ENCODE measurements around the gene TSKU.

Gene TSKU

DNA sequence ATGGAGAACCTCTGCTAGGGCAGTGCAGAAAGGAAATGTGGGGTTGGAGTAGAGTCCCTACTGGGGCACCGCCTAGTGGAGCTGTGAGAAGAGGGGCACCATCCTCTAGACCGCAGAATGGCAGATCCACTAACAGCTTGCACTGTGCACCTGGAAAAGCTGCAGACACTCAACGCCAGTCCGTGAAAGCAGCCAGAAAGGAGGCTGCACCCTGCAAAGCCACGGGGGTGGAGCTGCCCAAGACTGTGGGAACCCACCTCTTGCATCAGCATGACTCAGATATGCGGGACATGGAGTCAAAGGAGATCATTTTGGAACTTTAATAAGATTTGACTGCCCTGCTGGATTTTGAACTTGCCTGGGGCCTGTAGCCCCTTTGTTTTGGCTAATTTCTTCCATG lies 8.7 kb downstream of the TSKU start:
- no peak for TF ChIP-seq ZFX (IDR thresholded peaks at IDR 0.05)
- TF ChIP-seq, protein P1, sequence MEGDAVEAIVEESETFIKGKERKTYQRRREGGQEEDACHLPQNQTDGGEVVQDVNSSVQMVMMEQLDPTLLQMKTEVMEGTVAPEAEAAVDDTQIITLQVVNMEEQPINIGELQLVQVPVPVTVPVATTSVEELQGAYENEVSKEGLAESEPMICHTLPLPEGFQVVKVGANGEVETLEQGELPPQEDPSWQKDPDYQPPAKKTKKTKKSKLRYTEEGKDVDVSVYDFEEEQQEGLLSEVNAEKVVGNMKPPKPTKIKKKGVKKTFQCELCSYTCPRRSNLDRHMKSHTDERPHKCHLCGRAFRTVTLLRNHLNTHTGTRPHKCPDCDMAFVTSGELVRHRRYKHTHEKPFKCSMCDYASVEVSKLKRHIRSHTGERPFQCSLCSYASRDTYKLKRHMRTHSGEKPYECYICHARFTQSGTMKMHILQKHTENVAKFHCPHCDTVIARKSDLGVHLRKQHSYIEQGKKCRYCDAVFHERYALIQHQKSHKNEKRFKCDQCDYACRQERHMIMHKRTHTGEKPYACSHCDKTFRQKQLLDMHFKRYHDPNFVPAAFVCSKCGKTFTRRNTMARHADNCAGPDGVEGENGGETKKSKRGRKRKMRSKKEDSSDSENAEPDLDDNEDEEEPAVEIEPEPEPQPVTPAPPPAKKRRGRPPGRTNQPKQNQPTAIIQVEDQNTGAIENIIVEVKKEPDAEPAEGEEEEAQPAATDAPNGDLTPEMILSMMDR (conservative IDR thresholded peaks at IDR 0.05) = no peak
- no peak overlapping the region for H3K27ac ChIP-seq

DNA sequence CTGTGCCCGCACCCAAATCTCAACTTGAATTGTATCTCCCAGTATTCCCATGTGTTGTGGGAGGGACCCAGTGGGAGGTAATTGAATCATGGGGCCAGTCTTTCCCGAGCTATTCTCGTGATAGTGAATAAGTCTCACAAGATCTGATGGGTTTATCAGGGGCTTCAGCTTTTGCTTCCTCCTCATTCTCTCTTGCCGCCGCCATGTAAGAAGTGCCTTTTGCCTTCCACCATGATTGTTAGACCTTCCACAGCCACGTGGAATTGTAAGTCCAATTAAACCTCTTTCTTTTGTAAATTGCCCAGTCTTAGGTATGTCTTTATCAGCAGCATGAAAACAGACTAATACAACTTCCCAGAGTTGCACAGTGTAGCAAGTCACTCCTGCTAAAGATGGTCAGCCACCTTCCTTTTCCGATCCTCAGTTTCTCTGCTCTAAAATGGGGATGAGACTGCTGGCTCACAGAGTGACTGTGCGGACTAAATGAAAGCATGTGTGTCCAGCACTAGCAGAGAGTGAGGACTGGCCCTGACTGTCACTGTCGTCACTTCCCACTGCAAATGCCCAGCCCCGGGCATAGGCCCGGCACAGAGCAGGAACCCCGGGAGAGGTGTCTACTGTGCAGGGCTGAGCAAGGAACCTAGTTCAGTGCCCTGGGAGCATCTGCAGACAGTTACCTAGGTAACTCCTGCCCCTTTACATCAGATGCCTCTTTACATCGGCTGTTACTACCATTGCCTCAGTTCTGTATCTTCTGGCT lies 9.5 kb downstream of the TSKU start:
- no peak for TF ChIP-seq ZFX (IDR thresholded peaks at IDR 0.05)
- TF ChIP-seq, protein P1 (conservative IDR thresholded peaks at IDR 0.05) = no peak
- peak overlapping the region; percentile 49 for H3K27ac ChIP-seq

DNA sequence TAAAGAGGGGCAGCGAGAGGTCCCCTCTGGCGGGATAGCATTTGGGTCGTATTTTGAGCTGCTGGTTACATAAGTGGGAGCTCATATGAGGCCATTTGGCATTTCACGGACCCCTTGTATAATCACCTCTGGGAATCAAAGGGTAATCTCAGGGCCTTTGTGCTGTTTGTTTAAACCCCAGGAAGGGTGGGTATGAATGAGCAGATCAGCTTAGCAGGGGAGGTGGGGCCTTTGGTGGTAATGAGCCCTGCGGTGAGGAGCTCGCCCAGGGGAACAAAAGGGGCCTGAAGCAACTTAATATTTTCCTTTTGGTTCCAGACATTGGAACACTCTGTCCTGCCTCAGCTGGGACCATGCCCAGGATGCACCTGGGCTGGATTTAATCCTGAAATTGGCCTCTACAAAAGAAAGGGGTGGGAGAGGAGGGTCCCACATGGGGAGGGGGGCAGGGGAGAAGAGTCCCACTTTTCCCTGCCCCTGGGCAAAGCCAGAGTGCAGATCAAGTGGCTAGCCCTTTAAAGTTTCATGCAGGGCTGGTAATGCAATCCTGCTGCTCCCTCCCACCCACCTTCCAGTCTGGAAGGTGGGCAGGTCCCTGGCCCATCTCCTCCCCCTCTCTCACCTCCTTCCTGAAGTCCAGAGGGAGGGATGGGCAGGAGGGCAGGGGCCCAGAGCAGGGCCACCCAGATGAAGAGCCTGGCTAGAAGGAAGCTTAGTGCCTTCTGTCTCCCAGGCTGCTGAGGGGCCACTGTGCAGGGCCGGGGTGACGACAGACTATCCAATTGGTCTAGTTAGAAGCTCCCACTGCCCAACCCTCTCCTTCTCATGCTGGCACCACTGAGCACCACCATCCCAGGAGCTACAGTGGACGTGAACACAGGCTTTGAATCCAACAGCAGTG lies 10.5 kb downstream of the TSKU start:
- H3K27ac ChIP-seq = peak overlapping the region; percentile 49
- no peak for TF ChIP-seq ZFX (IDR thresholded peaks at IDR 0.05)
- TF ChIP-seq, protein P1 (conservative IDR thresholded peaks at IDR 0.05) = no peak

DNA sequence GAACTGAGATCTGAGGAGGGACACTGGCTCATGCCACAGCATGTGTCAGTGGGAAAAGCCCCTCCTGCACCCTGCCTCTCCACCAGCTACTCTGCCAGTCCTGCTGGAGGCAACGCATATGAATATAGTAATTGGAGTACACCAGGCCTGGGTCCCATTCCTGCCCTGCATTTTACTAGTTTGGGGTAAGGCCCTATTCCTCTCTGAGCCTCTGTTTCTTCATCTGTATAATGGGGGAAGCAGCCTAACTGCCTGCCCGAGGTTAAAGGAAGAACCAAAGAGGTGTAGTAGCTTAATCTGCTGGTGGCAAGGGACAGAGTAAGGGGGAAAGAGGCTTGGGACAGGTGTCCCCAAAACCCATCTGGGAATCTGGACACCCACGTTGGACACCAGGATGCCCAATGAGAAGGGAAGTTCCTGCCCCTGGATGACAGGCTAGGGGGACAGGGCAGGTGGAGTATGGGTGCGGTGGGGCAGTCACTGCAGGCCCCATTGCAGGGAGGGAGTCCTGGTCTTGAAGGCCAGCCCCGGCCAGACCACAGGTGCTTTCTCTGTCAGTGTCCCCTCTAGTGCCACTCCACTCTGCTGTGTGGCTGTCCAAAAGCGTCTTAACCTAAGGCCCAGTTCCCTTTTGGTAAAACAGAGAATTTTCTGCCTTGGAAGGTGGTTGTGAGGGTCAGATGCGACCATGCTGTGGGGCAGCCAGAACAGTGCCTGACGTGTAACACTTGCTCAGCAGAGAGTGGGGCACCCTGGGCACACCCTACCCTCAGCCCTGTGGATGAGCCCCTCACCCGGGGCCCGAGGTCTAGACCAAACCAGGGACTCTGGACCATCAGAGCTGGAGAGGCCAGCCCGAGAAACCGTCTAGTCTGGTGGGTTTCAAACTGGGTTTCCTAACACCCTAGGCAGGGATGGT lies 11.5 kb downstream of the TSKU start:
- TF ChIP-seq ZFX (IDR thresholded peaks at IDR 0.05) = no peak
- TF ChIP-seq, protein P1 (conservative IDR thresholded peaks at IDR 0.05) = no peak
- H3K27ac ChIP-seq = peak overlapping the region; percentile 49

DNA sequence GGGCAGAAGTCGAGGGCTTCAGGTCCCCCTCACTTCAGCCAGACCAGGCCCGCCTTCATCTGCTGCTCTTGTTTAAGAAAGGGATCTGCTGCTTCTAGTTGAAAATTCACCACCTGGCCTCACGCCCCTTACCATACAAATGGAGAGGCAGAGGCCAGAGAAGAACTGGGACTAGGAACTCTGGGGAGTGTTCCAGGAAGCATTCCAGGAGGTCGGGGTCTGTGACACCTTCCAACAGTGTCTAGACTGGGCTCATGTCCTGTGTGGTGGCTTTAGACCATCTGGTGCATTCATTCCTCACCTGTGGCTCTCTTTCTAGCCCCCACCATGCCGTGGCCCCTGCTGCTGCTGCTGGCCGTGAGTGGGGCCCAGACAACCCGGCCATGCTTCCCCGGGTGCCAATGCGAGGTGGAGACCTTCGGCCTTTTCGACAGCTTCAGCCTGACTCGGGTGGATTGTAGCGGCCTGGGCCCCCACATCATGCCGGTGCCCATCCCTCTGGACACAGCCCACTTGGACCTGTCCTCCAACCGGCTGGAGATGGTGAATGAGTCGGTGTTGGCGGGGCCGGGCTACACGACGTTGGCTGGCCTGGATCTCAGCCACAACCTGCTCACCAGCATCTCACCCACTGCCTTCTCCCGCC lies 12.3 kb downstream of the TSKU start:
- no peak overlapping the region for H3K27ac ChIP-seq
- no peak for TF ChIP-seq ZFX (IDR thresholded peaks at IDR 0.05)
- TF ChIP-seq, protein P1 (conservative IDR thresholded peaks at IDR 0.05) = no peak

DNA sequence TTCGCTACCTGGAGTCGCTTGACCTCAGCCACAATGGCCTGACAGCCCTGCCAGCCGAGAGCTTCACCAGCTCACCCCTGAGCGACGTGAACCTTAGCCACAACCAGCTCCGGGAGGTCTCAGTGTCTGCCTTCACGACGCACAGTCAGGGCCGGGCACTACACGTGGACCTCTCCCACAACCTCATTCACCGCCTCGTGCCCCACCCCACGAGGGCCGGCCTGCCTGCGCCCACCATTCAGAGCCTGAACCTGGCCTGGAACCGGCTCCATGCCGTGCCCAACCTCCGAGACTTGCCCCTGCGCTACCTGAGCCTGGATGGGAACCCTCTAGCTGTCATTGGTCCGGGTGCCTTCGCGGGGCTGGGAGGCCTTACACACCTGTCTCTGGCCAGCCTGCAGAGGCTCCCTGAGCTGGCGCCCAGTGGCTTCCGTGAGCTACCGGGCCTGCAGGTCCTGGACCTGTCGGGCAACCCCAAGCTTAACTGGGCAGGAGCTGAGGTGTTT lies 12.8 kb downstream of the TSKU start:
- TF ChIP-seq, protein P1 (conservative IDR thresholded peaks at IDR 0.05) = no peak
- TF ChIP-seq ZFX (IDR thresholded peaks at IDR 0.05) = no peak
- no peak overlapping the region for H3K27ac ChIP-seq
